OCI-LY7 (cell line): ENCODE measurements around the gene SPDL1. TPM values are rescaled to one million over a fixed set of nuclear protein-coding genes. Genes with fewer than 3 reads are reported as not detected.

ENCODE experiments used
- BruUV-seq: library from RNA; stranded (reverse); fragments of 400-500 nt; replicated peaks from 2 replicates; lab custom pipeline; 2021; lab: Mats Ljungman, UMichigan
- CTCF ChIA-PET: fragments of 300-600 bp; sonication (Branson Sonifier 250); formaldehyde crosslinking; loops from one replicate; lab custom pipeline; 2022; ENCODE audit warnings: antibody characterized with exemption; ENCODE audit not compliant: unreplicated experiment; lab: Charles Lee
- POLR2A ChIA-PET: fragments of 300-600 bp; sonication (Branson Sonifier 250); formaldehyde crosslinking; loops from one replicate; lab custom pipeline; 2022; ENCODE audit warnings: antibody characterized with exemption; lab: Charles Lee
- DNase-seq: peaks from one replicate; pipeline ENCODE4 v3.0.0-alpha.2; 2015; ENCODE audit warnings: low spot score
- H2AFZ ChIP-seq: fragments of 200-600 bp; sonication (generic), shearing (Covaris generic); 2 replicates; pipeline ENCODE4 v1.6.1; 2014; ENCODE audit warnings: mild to moderate bottlenecking, antibody characterized with exemption, low read length, moderate library complexity
- H3K27ac ChIP-seq: fragments of 200-600 bp; sonication (generic); 2 replicates; pipeline ENCODE4 v1.5.1; 2014; ENCODE audit warnings: mixed run types, low read depth, mild to moderate bottlenecking, moderate library complexity, low read length, inconsistent platforms; ENCODE audit not compliant: poor library complexity, severe bottlenecking
- H3K36me3 ChIP-seq: fragments of 200-600 bp; sonication (generic); 2 replicates; pipeline ENCODE4 v1.6.1; 2014; ENCODE audit warnings: mild to moderate bottlenecking, antibody characterized with exemption, low read length, moderate library complexity, mixed read lengths; ENCODE audit not compliant: insufficient read depth
- H3K4me1 ChIP-seq: fragments of 200-600 bp; sonication (generic); 2 replicates; pipeline ENCODE4 v1.5.1; 2014; ENCODE audit warnings: mild to moderate bottlenecking, low read length; ENCODE audit not compliant: insufficient read depth, poor library complexity, severe bottlenecking
- H3K4me2 ChIP-seq: fragments of 200-600 bp; sonication (generic); 2 replicates; pipeline ENCODE4 v1.6.1; 2014; ENCODE audit warnings: mild to moderate bottlenecking, low read length
- H3K4me3 ChIP-seq: fragments of 200-600 bp; sonication (generic); 2 replicates; pipeline ENCODE4 v1.5.1; 2014; ENCODE audit warnings: mild to moderate bottlenecking, low read depth, low read length; ENCODE audit not compliant: poor library complexity, severe bottlenecking
- H3K79me2 ChIP-seq: fragments of 200-600 bp; sonication (generic); 2 replicates; pipeline ENCODE4 v1.6.1; 2016; ENCODE audit warnings: low read depth, mild to moderate bottlenecking, low read length, moderate library complexity, mixed read lengths; ENCODE audit not compliant: insufficient read depth
- H3K9me2 ChIP-seq: fragments of 200-600 bp; sonication (generic); 2 replicates; pipeline ENCODE4 v1.6.1; 2016; ENCODE audit warnings: mild to moderate bottlenecking, low read length, mixed read lengths; ENCODE audit not compliant: insufficient read depth
- H3K9me3 ChIP-seq: fragments of 200-600 bp; sonication (generic); 2 replicates; pipeline ENCODE4 v1.6.1; 2014; ENCODE audit warnings: mild to moderate bottlenecking, mixed run types, low read length, mixed read lengths
- H4K20me1 ChIP-seq: fragments of 200-600 bp; sonication (generic); 2 replicates; pipeline ENCODE4 v1.6.1; 2014; ENCODE audit warnings: mild to moderate bottlenecking, antibody characterized with exemption, low read length, moderate library complexity, mixed read lengths; ENCODE audit not compliant: insufficient read depth
- EZH2phosphoT487 ChIP-seq: fragments of 200-600 bp; sonication (generic); IDR thresholded peaks from 2 replicates; pipeline ENCODE4 v1.6.1; 2018; ENCODE audit warnings: low read depth, borderline replicate concordance, mild to moderate bottlenecking, mixed run types, antibody characterized with exemption, low read length, moderate library complexity, mixed read lengths
- intact Hi-C: fragments of 100-400 bp; cut with micrococcal nuclease; formaldehyde crosslinking; loops from one replicate; pipeline ENCODE4 v1.10.0; 2022; ENCODE audit not compliant: unreplicated experiment
- total RNA-seq, 2 experiments: library from RNA; depleted of rRNA in 1 of 2; stranded (reverse); fragments of >200 nt in 1 of 2; shearing (Covaris generic) in 1 of 2; gene quantifications; 2 replicates each; pipeline ENCODE4 v1.2.3, GENCODE V29; 2014 to 2022
- TF ChIP-seq, protein P1 (sequence below): fragments of 200-600 bp; sonication (generic); conservative IDR thresholded peaks from 2 replicates; pipeline ENCODE4 v1.5.1; 2014; ENCODE audit warnings: mild to moderate bottlenecking, antibody characterized with exemption, low read length, moderate library complexity, mixed read lengths

Gene SPDL1
- total RNA-seq, 2 experiments from 2014 or later = 27.4 to 65.9 TPM

- Histone ChIP-seq H4K20me1 (no peaks in the 10 kb centered on the region), H3K36me3 (no peaks in the 10 kb centered on the region), H3K4me3 (no peak overlapping the region), H3K4me1 (no peaks in the 10 kb centered on the region), H3K9me3 (peaks cover 11% of the 10 kb centered on the region; the same call in 1 of the 2 replicates), H3K4me2 (no peak overlapping the region), H3K79me2 (no peaks in the 10 kb centered on the region), H3K27ac (no peak overlapping the region), H2AFZ (no peak overlapping the region), H3K9me2 (no peaks in the 10 kb centered on the region)
- ChIA-PET CTCF (no interaction called here), POLR2A (no interaction called here)
- TF ChIP-seq, protein P1, sequence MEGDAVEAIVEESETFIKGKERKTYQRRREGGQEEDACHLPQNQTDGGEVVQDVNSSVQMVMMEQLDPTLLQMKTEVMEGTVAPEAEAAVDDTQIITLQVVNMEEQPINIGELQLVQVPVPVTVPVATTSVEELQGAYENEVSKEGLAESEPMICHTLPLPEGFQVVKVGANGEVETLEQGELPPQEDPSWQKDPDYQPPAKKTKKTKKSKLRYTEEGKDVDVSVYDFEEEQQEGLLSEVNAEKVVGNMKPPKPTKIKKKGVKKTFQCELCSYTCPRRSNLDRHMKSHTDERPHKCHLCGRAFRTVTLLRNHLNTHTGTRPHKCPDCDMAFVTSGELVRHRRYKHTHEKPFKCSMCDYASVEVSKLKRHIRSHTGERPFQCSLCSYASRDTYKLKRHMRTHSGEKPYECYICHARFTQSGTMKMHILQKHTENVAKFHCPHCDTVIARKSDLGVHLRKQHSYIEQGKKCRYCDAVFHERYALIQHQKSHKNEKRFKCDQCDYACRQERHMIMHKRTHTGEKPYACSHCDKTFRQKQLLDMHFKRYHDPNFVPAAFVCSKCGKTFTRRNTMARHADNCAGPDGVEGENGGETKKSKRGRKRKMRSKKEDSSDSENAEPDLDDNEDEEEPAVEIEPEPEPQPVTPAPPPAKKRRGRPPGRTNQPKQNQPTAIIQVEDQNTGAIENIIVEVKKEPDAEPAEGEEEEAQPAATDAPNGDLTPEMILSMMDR = no peak
- no peak for TF ChIP-seq EZH2phosphoT487
- intact Hi-C loops = no loop called here
- DNase-seq = no peak
- no TSS peak for BruUV-seq
These were observed 46.4 kb downstream of the SPDL1 start for GRCh38 chr5:169629847-169630548.

GRCh38 chr5:169631360-169631759 is 47.8 kb downstream of the SPDL1 start:
- ChIA-PET POLR2A (interaction anchor here (0.8 to 1.4 kb wide), 2 partner anchors 18 to 48 kb away, joined by 3 to 7 read pairs; partner anchors contain the start of gene SPDL1), CTCF (no interaction called here)
- peaks cover 11% of the 10 kb centered on the region; the same call in 1 of the 2 replicates for H3K9me3 ChIP-seq
- H3K79me2 ChIP-seq = no peaks in the 10 kb centered on the region
- no peaks in the 10 kb centered on the region for H4K20me1 ChIP-seq
- intact Hi-C loops = no loop called here
- DNase-seq = no peak
- H3K9me2 ChIP-seq = no peaks in the 10 kb centered on the region
- peaks cover 5% of the 10 kb centered on the region for H3K4me1 ChIP-seq
- no peak overlapping the region for H2AFZ ChIP-seq
- no peaks in the 10 kb centered on the region for H3K36me3 ChIP-seq
- H3K27ac ChIP-seq = no peak overlapping the region
- H3K4me2 ChIP-seq = no peak overlapping the region
- no TSS peak for BruUV-seq
- H3K4me3 ChIP-seq = no peak overlapping the region
- TF ChIP-seq, protein P1 = no peak
- TF ChIP-seq EZH2phosphoT487 = no peak

GRCh38 chr5:169632946-169633345 is 49.4 kb downstream of the SPDL1 start:
- peaks cover 7% of the 10 kb centered on the region for H3K79me2 ChIP-seq
- H3K4me3 ChIP-seq = no peak overlapping the region
- TF ChIP-seq EZH2phosphoT487 = no peak
- TF ChIP-seq, protein P1 = no peak
- no peak overlapping the region for H3K4me2 ChIP-seq
- H2AFZ ChIP-seq = no peak overlapping the region
- H3K27ac ChIP-seq = no peak overlapping the region
- no peak for DNase-seq
- no peaks in the 10 kb centered on the region for H4K20me1 ChIP-seq
- H3K9me2 ChIP-seq = no peaks in the 10 kb centered on the region
- intact Hi-C loops = no loop called here
- BruUV-seq = no TSS peak
- peaks cover 10% of the 10 kb centered on the region for H3K4me1 ChIP-seq
- POLR2A ChIA-PET = interaction anchor here (1.4 kb wide), 1 partner anchor 49 kb away, joined by 7 read pairs; the partner anchor contains the start of gene SPDL1
- CTCF ChIA-PET = no interaction called here
- peaks cover 11% of the 10 kb centered on the region; the same call in 1 of the 2 replicates for H3K9me3 ChIP-seq
- H3K36me3 ChIP-seq = 0 out of 2 replicates have a peak, but pooled peaks cover under 1% of the 10 kb centered on the region
